A549 (cell line): ENCODE results near the gene RAB11FIP4. TPM values are rescaled to one million over a fixed set of nuclear protein-coding genes. Genes with fewer than 3 reads are reported as not detected.
A peak's percentile ranks its signal among the peaks of the same experiment; 100 is the strongest.

Source experiments
- ATAC-seq, 2 experiments: fragments of 200-7000 bp in 1 of 2; fragments of >200 bp in 1 of 2; cut with Nextera tagmentation in 1 of 2; cut with Tn5 transposase in 1 of 2; 3 replicates each; pipeline versions ENCODE4 v1.8.0 to v1.9.1; 2018 to 2020; ENCODE audit warnings: mild to moderate bottlenecking in 1 of 2, moderate library complexity in 1 of 2
- CTCF ChIA-PET: fragments of 300-600 bp; sonication (Branson Sonifier 250); formaldehyde crosslinking; extraction: SDS; loops from one replicate; lab custom pipeline; 2021; ENCODE audit warnings: antibody characterized with exemption, inconsistent platforms; lab: Yijun Ruan, JAX
- POLR2A ChIA-PET: fragments of 350-600 bp; formaldehyde crosslinking; extraction: SDS; loops from one replicate; lab custom pipeline; 2021; ENCODE audit warnings: antibody characterized with exemption, inconsistent platforms; lab: Yijun Ruan, JAX
- DNase-seq, 2 experiments: peaks; one replicate each; pipeline versions ENCODE4 v3.0.0 to v3.0.0-alpha.2; 2011 to 2016; ENCODE audit warnings: low read depth in 1 of 2, low spot score in 1 of 2
- FAIRE-seq: peaks from 2 replicates; lab custom pipeline; 2011; peaks lifted over from hg19 to GRCh38; lab: Jason Lieb, UNC
- H3K27ac ChIP-seq, 2 experiments: fragments of >200 bp; sonication (Bioruptor Twin); formaldehyde crosslinking; 3 replicates each; pipeline ENCODE4 v1.5.1; 2016 to 2017
- H3K4me1 ChIP-seq: fragments of >200 bp; sonication (Bioruptor Twin); formaldehyde crosslinking; 3 replicates; pipeline ENCODE4 v1.6.1; 2016
- H3K4me2 ChIP-seq: fragments of >200 bp; sonication (Bioruptor Twin); formaldehyde crosslinking; 3 replicates; pipeline ENCODE4 v1.6.1; 2016
- H3K4me3 ChIP-seq: fragments of >200 bp; sonication (Bioruptor Twin); formaldehyde crosslinking; 3 replicates; pipeline ENCODE4 v1.5.1; 2016
- H3K9me3 ChIP-seq: fragments of >200 bp; sonication (Bioruptor Twin); formaldehyde crosslinking; 3 replicates; pipeline ENCODE4 v1.6.1; 2016
- CHD4 ChIP-seq: fragments of 200-600 bp; sonication (generic); IDR thresholded peaks from 2 replicates; pipeline ENCODE4 v1.6.1; 2016; ENCODE audit warnings: antibody characterized with exemption, mild to moderate bottlenecking, borderline replicate concordance
- EHF ChIP-seq: fragments of 250-450 bp; sonication (Bioruptor Pico); IDR thresholded peaks from 2 replicates; pipeline ENCODE4 v1.5.0; 2020; ENCODE audit warnings: mild to moderate bottlenecking
- EHMT2 ChIP-seq: fragments of 200-600 bp; sonication (generic); IDR thresholded peaks from 2 replicates; pipeline ENCODE4 v1.6.1; 2016; ENCODE audit warnings: antibody characterized with exemption, low read depth, mild to moderate bottlenecking, moderate library complexity
- ELK1 ChIP-seq: fragments of 150-350 bp; IDR thresholded peaks from 2 replicates; pipeline ENCODE4 v1.6.1; 2014; ENCODE audit warnings: low read depth, mild to moderate bottlenecking, low read length
- ESRRA ChIP-seq: fragments of 150-350 bp; IDR thresholded peaks from 2 replicates; pipeline ENCODE4 v1.6.1; 2014; ENCODE audit warnings: mild to moderate bottlenecking, low read length, borderline replicate concordance
- FOSB ChIP-seq: fragments of 250-450 bp; sonication (Bioruptor Pico); IDR thresholded peaks from 2 replicates; pipeline ENCODE4 v1.5.0; 2020; ENCODE audit warnings: mild to moderate bottlenecking, moderate library complexity
- GATA3 ChIP-seq: IDR thresholded peaks from 2 replicates; pipeline ENCODE4 v1.6.1; 2012; ENCODE audit warnings: borderline replicate concordance
- HDAC2 ChIP-seq: fragments of 200-600 bp; sonication (generic); IDR thresholded peaks from 2 replicates; pipeline ENCODE4 v1.6.1; 2016
- HOXB5 ChIP-seq: fragments of 250-450 bp; sonication (Bioruptor Pico); IDR thresholded peaks from 2 replicates; pipeline ENCODE4 v1.5.0; 2020; ENCODE audit warnings: mild to moderate bottlenecking, moderate library complexity
- KDM1A ChIP-seq: fragments of 200-600 bp; sonication (generic); IDR thresholded peaks from 2 replicates; pipeline ENCODE4 v1.6.1; 2016; ENCODE audit warnings: low read depth, mild to moderate bottlenecking
- MAFK ChIP-seq: fragments of 450-650 bp; IDR thresholded peaks from 2 replicates; pipeline ENCODE4 v1.6.1; 2014; ENCODE audit not compliant: partially characterized antibody
- NR3C1 ChIP-seq: fragments of >200 bp; sonication (Bioruptor Twin); formaldehyde crosslinking; IDR thresholded peaks from 3 replicates; pipeline ENCODE4 v1.6.1; 2017
- POLR2A ChIP-seq: IDR thresholded peaks from 2 replicates; pipeline ENCODE4 v1.6.1; 2012; ENCODE audit warnings: mild to moderate bottlenecking, low read length
- POLR2AphosphoS2 ChIP-seq: conservative IDR thresholded peaks from 2 replicates; pipeline ENCODE4 v1.6.1; 2012; ENCODE audit warnings: low read length, improper control_type of control experiment, inconsistent platforms
- RAD21 ChIP-seq, 2 experiments: fragments of >200 bp in 1 of 2; sonication (Bioruptor Twin) in 1 of 2; formaldehyde crosslinking in 1 of 2; IDR thresholded peaks in 1 of 2; conservative IDR thresholded peaks in 1 of 2; 2 replicates in 1 of 2; 3 replicates in 1 of 2; pipeline ENCODE4 v1.6.1; 2012 to 2018; ENCODE audit warnings: inconsistent platforms in 1 of 2
- RCOR1 ChIP-seq: fragments of 150-350 bp; IDR thresholded peaks from 2 replicates; pipeline ENCODE4 v1.6.1; 2014; ENCODE audit warnings: antibody characterized with exemption, low read length, low read depth
- RNF2 ChIP-seq: fragments of 200-600 bp; sonication (generic); IDR thresholded peaks from 2 replicates; pipeline ENCODE4 v1.6.1; 2016; ENCODE audit warnings: low read depth, mild to moderate bottlenecking, antibody characterized with exemption, moderate library complexity, borderline replicate concordance
- TFCP2L1 ChIP-seq: fragments of 250-450 bp; sonication (Bioruptor Pico); IDR thresholded peaks from 2 replicates; pipeline ENCODE4 v1.5.0; 2021; ENCODE audit warnings: mild to moderate bottlenecking
- USF2 ChIP-seq: fragments of 450-650 bp; IDR thresholded peaks from 2 replicates; pipeline ENCODE4 v1.6.1; 2014; ENCODE audit warnings: antibody characterized with exemption
- ZC3H11A ChIP-seq: fragments of 450-650 bp; IDR thresholded peaks from 2 replicates; pipeline ENCODE4 v1.6.1; 2014; ENCODE audit warnings: antibody characterized with exemption, mild to moderate bottlenecking
- WGBS: methylation state at CpG from one replicate; pipeline ENCODE4 v1.1.6; 2017; ENCODE audit errors: missing lambda C conversion rate; 5-methylcytosine and 5-hydroxymethylcytosine counted together
- polyA plus RNA-seq, 4 experiments: library from polyadenylated mRNA; depleted of rRNA in 3 of 4; stranded (reverse); fragments of >200 nt; fragmentation: RNase III in 1 of 4; extraction: RNeasy Plus Mini Kit Qiagen cat#74134 plus additional on column Dnase treatment in 1 of 4; gene quantifications; 2 replicates in 3 of 4; 3 replicates in 1 of 4; pipeline ENCODE4 v1.2.3, GENCODE V29; 2011 to 2017
- TF ChIP-seq, protein P1 (sequence below): IDR thresholded peaks from 2 replicates; pipeline ENCODE4 v1.6.1; 2012; ENCODE audit warnings: low read depth, borderline replicate concordance
- TF ChIP-seq, protein P2 (sequence below): fragments of 200-600 bp; sonication (generic); IDR thresholded peaks from 2 replicates; pipeline ENCODE4 v1.6.1; 2016; ENCODE audit warnings: antibody characterized with exemption, mild to moderate bottlenecking, moderate library complexity
- TF ChIP-seq, protein P3 (sequence below): IDR thresholded peaks from 2 replicates; pipeline ENCODE4 v1.6.1; 2012
- TF ChIP-seq, protein P4 (sequence below): fragments of 250-450 bp; sonication (Bioruptor Pico); IDR thresholded peaks from 2 replicates; pipeline ENCODE4 v1.5.0; 2021; ENCODE audit warnings: mild to moderate bottlenecking, moderate library complexity, borderline replicate concordance

RAB11FIP4 gene
- polyA plus RNA-seq, 2 of the 4 experiments (the other 2 are of a cell fraction) = 1.9 to 3.5 TPM

- POLR2A ChIA-PET = no interaction called here
- TF ChIP-seq ZC3H11A = no peak
- no peak for TF ChIP-seq CHD4
- no peak for TF ChIP-seq TFCP2L1 (CRISPR knock-in tag)
- no peak for TF ChIP-seq NR3C1
- no peak for TF ChIP-seq KDM1A
- TF ChIP-seq HOXB5 (CRISPR knock-in tag) = no peak
- no peak for TF ChIP-seq POLR2A
- no peak for TF ChIP-seq RAD21 (conservative IDR thresholded peaks at IDR 0.05 in 1 of 2, IDR thresholded peaks at IDR 0.05 in 1 of 2)
- H3K4me3 ChIP-seq = no peak overlapping the region
- H3K27ac ChIP-seq = no peak overlapping the region
- no peak for FAIRE-seq
- ATAC-seq = no peak
- CTCF ChIA-PET = interaction anchor here (1.4 to 13.2 kb wide), 5 partner anchors 22 to 449 kb away, joined by 3 to 197 read pairs (median 5); no protein-coding TSS in a partner anchor
- 47% methylated on average over 5 of the region's 7 CpGs for WGBS
- no peaks in the 10 kb centered on the region for H3K4me1 ChIP-seq
- H3K9me3 ChIP-seq = no peaks in the 10 kb centered on the region
- no peak overlapping the region for H3K4me2 ChIP-seq
- no peak for DNase-seq
Measured at GRCh38 chr17:31393749-31394146, 2.3 kb downstream of the RAB11FIP4 start.

- H3K27ac ChIP-seq = no peak overlapping the region
- H3K4me3 ChIP-seq = no peak overlapping the region
- peak; percentile 31 to 36; a peak in 2 of 6 replicates for ATAC-seq
- TF ChIP-seq ELK1 (no peak), GATA3 (no peak), ESRRA (no peak), EHF (CRISPR knock-in tag) (no peak), EHMT2 (peak; percentile 77), HOXB5 (CRISPR knock-in tag) (no peak)
- TF ChIP-seq, protein P1, sequence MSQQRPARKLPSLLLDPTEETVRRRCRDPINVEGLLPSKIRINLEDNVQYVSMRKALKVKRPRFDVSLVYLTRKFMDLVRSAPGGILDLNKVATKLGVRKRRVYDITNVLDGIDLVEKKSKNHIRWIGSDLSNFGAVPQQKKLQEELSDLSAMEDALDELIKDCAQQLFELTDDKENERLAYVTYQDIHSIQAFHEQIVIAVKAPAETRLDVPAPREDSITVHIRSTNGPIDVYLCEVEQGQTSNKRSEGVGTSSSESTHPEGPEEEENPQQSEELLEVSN = no peak
- TF ChIP-seq, protein P2, sequence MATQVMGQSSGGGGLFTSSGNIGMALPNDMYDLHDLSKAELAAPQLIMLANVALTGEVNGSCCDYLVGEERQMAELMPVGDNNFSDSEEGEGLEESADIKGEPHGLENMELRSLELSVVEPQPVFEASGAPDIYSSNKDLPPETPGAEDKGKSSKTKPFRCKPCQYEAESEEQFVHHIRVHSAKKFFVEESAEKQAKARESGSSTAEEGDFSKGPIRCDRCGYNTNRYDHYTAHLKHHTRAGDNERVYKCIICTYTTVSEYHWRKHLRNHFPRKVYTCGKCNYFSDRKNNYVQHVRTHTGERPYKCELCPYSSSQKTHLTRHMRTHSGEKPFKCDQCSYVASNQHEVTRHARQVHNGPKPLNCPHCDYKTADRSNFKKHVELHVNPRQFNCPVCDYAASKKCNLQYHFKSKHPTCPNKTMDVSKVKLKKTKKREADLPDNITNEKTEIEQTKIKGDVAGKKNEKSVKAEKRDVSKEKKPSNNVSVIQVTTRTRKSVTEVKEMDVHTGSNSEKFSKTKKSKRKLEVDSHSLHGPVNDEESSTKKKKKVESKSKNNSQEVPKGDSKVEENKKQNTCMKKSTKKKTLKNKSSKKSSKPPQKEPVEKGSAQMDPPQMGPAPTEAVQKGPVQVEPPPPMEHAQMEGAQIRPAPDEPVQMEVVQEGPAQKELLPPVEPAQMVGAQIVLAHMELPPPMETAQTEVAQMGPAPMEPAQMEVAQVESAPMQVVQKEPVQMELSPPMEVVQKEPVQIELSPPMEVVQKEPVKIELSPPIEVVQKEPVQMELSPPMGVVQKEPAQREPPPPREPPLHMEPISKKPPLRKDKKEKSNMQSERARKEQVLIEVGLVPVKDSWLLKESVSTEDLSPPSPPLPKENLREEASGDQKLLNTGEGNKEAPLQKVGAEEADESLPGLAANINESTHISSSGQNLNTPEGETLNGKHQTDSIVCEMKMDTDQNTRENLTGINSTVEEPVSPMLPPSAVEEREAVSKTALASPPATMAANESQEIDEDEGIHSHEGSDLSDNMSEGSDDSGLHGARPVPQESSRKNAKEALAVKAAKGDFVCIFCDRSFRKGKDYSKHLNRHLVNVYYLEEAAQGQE = peak; percentile 95
- TF ChIP-seq, protein P3, sequence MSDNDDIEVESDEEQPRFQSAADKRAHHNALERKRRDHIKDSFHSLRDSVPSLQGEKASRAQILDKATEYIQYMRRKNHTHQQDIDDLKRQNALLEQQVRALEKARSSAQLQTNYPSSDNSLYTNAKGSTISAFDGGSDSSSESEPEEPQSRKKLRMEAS = no peak
- no peaks in the 10 kb centered on the region for H3K4me1 ChIP-seq
- FAIRE-seq = no peak
- 38% methylated on average over 11 of the region's 11 CpGs for WGBS
- ChIA-PET POLR2A (no interaction called here), CTCF (interaction anchor here (13.2 kb wide), 1 partner anchor 131 kb away, joined by 197 read pairs; no protein-coding TSS in a partner anchor)
- DNase-seq = peak in 1 of 2 experiments; percentile 46
- H3K4me2 ChIP-seq = no peak overlapping the region
- H3K9me3 ChIP-seq = no peaks in the 10 kb centered on the region
Measured at GRCh38 chr17:31394544-31394943, 3.1 kb downstream of the RAB11FIP4 start.

GRCh38 chr17:31397256-31397939, 5.9 kb downstream of the RAB11FIP4 start:
- POLR2A ChIA-PET = no interaction called here
- CTCF ChIA-PET = interaction anchor here (0.6 to 2.5 kb wide), 8 partner anchors 8 to 445 kb away, joined by 3 to 13 read pairs (median 3); no protein-coding TSS in a partner anchor
- Histone ChIP-seq H3K27ac (no peak overlapping the region), H3K9me3 (no peaks in the 10 kb centered on the region), H3K4me3 (no peak overlapping the region), H3K4me1 (no peaks in the 10 kb centered on the region), H3K4me2 (no peak overlapping the region)
- ATAC-seq (no peak), FAIRE-seq (no peak), DNase-seq (no peak)
- 53% methylated on average over 8 of the region's 8 CpGs for WGBS
- TF ChIP-seq RCOR1 = no peak
- TF ChIP-seq RNF2 = no peak
- TF ChIP-seq NR3C1 = no peak
- no peak for TF ChIP-seq FOSB (CRISPR knock-in tag)
- no peak for TF ChIP-seq POLR2AphosphoS2
- TF ChIP-seq TFCP2L1 (CRISPR knock-in tag) = no peak
- TF ChIP-seq, protein P4, sequence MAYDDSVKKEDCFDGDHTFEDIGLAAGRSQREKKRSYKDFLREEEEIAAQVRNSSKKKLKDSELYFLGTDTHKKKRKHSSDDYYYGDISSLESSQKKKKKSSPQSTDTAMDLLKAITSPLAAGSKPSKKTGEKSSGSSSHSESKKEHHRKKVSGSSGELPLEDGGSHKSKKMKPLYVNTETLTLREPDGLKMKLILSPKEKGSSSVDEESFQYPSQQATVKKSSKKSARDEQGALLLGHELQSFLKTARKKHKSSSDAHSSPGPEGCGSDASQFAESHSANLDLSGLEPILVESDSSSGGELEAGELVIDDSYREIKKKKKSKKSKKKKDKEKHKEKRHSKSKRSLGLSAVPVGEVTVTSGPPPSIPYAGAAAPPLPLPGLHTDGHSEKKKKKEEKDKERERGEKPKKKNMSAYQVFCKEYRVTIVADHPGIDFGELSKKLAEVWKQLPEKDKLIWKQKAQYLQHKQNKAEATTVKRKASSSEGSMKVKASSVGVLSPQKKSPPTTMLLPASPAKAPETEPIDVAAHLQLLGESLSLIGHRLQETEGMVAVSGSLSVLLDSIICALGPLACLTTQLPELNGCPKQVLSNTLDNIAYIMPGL (CRISPR knock-in tag) = no peak
- no peak for TF ChIP-seq HDAC2
- TF ChIP-seq, protein P1 = no peak
- no peak for TF ChIP-seq USF2
- TF ChIP-seq MAFK = no peak
